Stimulated activated effector memory CD8-positive, alpha-beta T cell treated with anti-CD3 and anti-CD28 coated beads, Interleukin-12 subunit alpha, Interleukin-12 subunit beta, amount 100 ng/mL, for 72 hours (primary cell): ENCODE data around the gene CIAPIN1.
"Not testable (repeated sequence)": the region's sequence is repeated elsewhere in the genome, so short reads cannot be mapped to it uniquely, and the experiment has no call there.

ENCODE experiments used
- ATAC-seq: fragments of 150-1000 bp; cut with Tn5 transposase; 2 replicates; pipeline ENCODE4 v1.10.0; 2021
- DNase-seq, 2 donors: peaks; one replicate each; pipeline ENCODE4 v3.0.0; 2021 to 2022; ENCODE audit warnings: low spot score in 2 of 2
- H3K27ac Mint-ChIP-seq: one replicate; pipeline ENCODE4 v1.8.0; 2022; ENCODE audit warnings: mild to moderate bottlenecking, mixed read lengths
- H3K36me3 Mint-ChIP-seq: one replicate; pipeline ENCODE4 v1.8.0; 2022; ENCODE audit warnings: mild to moderate bottlenecking, mixed read lengths
- H3K4me1 Mint-ChIP-seq: one replicate; pipeline ENCODE4 v1.8.0; 2022; ENCODE audit warnings: mixed read lengths
- H3K4me3 Mint-ChIP-seq: one replicate; pipeline ENCODE4 v1.8.0; 2022; ENCODE audit warnings: mild to moderate bottlenecking, mixed read lengths
- H3K9me3 Mint-ChIP-seq: one replicate; pipeline ENCODE4 v1.8.0; 2022; ENCODE audit warnings: mixed read lengths

Gene CIAPIN1

DNA sequence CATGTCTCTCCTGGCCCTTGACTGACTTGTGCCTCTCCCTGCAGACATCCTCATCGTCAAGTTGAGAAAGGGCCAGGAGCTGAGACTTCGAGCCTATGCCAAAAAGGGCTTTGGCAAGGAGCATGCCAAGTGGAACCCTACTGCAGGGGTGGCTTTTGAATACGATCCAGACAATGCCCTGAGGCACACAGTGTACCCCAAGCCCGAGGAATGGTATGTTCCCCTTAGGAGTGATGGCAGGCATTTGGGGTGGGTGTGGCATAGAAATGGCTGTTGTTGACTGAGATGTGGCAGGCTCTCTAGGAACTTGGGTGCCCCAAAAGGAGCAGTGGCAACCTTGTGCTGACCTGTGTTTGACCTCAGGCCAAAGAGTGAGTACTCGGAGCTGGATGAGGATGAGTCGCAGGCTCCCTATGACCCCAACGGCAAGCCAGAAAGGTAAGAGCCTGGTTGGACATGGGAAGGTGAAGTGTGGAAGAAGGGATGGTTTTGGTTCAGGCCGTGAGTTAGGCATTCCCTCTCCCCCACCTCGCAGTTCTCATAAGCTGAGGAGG lies 22.8 kb upstream of the CIAPIN1 start:
- ATAC-seq (no peak), DNase-seq (no peak)
- Mint-ChIP-seq H3K36me3 (peaks cover 87% of the 10 kb centered on the region), H3K27ac (peak overlapping the region; percentile 12), H3K4me1 (peaks cover 17% of the 10 kb centered on the region), H3K9me3 (no peaks in the 10 kb centered on the region), H3K4me3 (no peak overlapping the region)

DNA sequence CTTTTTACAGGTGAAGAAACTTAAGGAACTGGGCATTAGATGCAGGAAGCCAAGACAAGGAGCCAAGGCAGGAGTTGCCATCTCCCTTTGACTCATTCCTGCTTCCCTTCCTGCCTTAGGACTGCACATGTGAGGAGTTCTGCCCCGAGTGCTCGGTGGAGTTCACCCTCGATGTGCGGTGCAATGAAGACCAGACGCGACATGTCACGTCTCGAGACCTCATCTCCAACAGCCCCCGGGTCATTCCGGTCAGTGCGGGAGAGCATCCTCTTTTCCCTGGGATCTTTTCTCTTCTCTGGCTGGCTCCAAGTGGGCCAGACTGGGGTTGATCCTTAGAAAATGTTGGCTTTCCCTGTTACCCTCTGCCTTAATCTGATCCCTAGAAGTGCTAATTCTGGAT lies 21.9 kb upstream of the CIAPIN1 start:
- no peak overlapping the region for H3K4me3 Mint-ChIP-seq
- ATAC-seq (no peak), DNase-seq (no peak)
- H3K4me1 Mint-ChIP-seq = peaks cover 27% of the 10 kb centered on the region
- H3K27ac Mint-ChIP-seq = no peak overlapping the region
- H3K36me3 Mint-ChIP-seq = peaks cover 90% of the 10 kb centered on the region
- no peaks in the 10 kb centered on the region for H3K9me3 Mint-ChIP-seq

DNA sequence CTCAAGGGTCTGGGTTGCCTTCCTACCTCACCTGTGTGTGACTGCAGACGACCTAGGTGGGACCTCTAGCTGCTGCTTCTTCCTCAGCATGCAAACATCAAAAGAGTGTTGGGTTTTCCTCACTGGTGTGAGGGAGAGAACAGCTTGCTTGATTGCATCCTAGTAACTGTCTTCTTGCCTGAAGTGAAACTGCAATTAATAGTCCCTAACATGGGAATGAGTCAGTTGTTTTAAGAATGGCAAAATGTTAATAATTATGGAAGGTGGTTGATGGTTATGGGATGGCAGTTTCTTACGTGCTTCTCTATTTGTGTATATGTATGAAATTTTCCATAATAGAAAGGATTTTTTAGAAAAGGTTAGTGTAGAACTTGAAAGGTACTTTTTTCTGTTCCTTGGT lies 21.2 kb upstream of the CIAPIN1 start:
- ATAC-seq (no peak), DNase-seq (no peak)
- Mint-ChIP-seq H3K36me3 (peaks cover 97% of the 10 kb centered on the region), H3K4me1 (peaks cover 34% of the 10 kb centered on the region), H3K9me3 (no peaks in the 10 kb centered on the region), H3K4me3 (no peak overlapping the region), H3K27ac (peak overlapping the region; percentile 3)

DNA sequence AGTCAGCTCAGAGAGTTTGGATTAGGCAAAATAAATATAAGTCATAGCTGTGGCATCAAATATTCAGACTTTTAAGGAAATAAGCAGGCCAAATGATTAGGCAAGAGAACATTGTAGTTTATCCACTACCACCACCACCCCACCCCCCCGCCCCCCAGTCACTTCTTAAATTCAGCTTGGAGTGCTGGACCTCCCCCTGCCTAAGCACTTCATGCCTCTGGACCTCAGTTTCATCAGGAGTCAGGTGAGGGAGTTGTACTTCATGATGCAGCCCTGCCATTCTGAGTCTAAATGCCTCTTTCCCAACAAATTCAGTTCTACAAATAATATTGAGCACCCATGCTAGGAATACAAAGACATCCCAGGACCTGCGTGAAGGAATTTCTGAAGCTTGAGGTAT lies 17.3 kb upstream of the CIAPIN1 start:
- peaks cover 38% of the 10 kb centered on the region for H3K4me1 Mint-ChIP-seq
- DNase-seq = no peak
- peak overlapping the region; percentile 99 for H3K27ac Mint-ChIP-seq
- no peaks in the 10 kb centered on the region for H3K9me3 Mint-ChIP-seq
- no peak overlapping the region for H3K4me3 Mint-ChIP-seq
- H3K36me3 Mint-ChIP-seq = peaks cover 88% of the 10 kb centered on the region
- ATAC-seq = no peak

DNA sequence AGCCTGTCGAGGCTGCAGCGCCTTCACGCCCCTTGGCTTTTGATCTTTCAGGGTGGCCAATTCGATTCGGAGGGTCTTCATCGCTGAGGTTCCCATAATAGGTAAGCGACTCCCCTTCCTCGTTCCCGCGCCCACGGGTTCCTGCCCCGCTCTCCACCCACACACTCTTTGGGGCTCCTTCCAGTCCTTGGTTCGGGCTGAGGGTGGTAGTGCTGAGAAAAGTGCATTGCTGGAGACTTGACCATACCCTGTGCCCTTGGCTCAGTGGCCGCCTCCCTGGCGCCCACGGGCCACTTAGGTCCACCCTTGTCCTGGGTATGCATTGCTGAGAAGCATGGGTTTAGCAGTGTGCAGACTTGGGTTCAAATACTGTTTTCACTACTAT lies 15.8 kb upstream of the CIAPIN1 start:
- Mint-ChIP-seq H3K27ac (peak overlapping the region; percentile 99), H3K36me3 (peaks cover 78% of the 10 kb centered on the region), H3K9me3 (no peaks in the 10 kb centered on the region), H3K4me1 (peaks cover 38% of the 10 kb centered on the region), H3K4me3 (peak overlapping the region; percentile 98)
- no peak for DNase-seq
- ATAC-seq = peak; percentile 40

DNA sequence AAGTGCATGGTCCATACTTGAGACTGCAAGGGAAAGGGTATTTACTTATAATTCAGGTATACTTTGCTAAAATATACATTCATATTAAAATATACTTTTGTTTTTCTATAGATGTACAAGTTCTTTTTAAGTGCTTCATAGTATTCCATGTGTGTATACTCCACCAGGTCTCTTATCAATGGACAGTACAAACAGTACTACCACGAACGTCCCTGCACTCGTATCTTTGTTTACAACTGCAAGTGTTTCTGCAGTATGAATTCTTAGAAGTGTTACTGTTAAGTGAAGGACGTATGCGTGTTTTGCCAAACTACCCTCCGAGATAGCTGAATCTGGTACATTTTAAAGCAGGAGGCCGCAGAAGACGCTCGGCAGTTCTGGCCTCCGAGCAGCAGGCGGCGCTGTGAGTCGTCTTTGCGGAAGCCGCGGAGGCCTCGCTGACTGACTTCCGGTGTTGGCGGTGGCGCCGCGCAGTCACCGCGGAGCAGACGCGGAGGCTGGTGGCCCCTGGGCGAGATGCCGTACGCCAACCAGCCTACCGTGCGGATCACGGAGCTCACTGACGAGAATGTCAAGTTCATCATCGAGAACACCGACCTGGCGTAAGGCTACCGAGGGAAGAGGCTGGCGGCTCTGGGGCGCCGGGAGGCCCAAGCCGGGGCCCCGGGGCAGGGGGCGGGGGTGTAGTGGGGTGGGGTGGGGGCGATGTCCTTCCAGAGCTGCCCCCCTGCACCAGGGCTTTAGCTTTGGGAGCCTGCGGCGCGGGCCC lies 15.2 kb upstream of the CIAPIN1 start, which contains the start of gene POLR2C:
Gene POLR2C, plus strand, starts transcription at position 471 of the 769 bp plus-strand sequence. Its CDS starts 46 bp downstream, at position 517.
- Mint-ChIP-seq H3K4me1 (peaks cover 38% of the 10 kb centered on the region), H3K4me3 (peak within 1 kb of the TSS; percentile 98), H3K36me3 (peaks cover 77% of the 10 kb centered on the region), H3K27ac (peak within 1 kb of the TSS; percentile 99), H3K9me3 (no peaks in the 10 kb centered on the region)
- ATAC-seq (peak; percentile 97), DNase-seq (peak; percentile 97)

DNA sequence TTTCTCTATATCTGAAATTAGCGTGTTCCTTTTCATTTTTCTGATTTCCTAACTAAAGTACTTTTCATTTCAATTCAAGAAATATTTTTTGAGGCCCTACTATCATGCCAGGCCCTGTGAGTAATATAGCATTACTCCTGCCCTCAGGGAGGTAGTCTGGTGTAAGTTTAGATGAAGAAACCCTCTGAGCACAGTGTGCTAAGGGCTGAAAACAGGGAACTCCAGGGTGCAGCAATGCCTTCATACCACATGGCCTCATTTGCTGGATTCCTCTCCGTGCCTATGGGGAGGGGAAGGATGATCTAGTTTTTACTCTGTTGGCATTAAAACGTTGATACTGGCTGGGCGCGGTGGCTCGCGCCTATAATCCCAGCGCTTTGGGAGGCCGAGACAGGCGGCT lies 4.8 kb upstream of the CIAPIN1 start:
- ATAC-seq (no peak), DNase-seq (no peak)
- Mint-ChIP-seq H3K4me1 (peaks cover 6% of the 10 kb centered on the region), H3K36me3 (peaks cover 48% of the 10 kb centered on the region), H3K27ac (peak overlapping the region; percentile 32), H3K4me3 (no peak overlapping the region), H3K9me3 (no peaks in the 10 kb centered on the region)

DNA sequence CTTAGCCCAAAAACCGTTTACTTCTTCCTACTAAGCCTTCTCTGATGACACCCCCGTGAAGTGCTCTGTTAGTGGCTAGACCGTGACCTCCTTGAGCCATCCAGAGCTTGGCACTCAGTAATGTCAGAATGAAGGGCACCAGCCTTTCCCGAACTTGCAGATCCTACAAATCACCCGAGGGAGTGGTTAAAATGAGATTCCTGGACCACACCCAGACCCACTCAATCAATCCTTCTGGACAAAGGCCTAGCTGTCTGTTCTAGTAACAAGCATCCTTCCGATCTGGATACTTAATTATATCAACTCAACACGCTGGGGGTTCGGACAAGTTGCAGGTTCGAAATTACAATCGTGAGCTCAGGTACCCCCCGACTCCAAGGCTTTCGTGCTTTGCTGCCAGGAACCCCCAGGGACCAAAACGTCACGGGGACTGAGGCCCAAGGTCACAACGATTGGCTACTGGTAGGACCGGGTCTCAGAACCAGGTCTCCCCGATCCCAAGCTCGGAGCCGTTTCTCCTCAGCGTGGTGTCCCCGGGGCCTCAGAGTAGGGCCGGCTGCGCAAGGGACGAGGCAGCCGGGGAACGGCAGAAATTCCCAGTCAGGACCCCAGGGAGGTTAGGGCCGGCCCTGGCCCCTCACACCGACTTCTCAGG lies 527 bp downstream of the CIAPIN1 start:
- peak; percentile 33 for ATAC-seq
- Mint-ChIP-seq H3K27ac (peak overlapping the region; percentile 93), H3K36me3 (peaks cover 9% of the 10 kb centered on the region)

DNA sequence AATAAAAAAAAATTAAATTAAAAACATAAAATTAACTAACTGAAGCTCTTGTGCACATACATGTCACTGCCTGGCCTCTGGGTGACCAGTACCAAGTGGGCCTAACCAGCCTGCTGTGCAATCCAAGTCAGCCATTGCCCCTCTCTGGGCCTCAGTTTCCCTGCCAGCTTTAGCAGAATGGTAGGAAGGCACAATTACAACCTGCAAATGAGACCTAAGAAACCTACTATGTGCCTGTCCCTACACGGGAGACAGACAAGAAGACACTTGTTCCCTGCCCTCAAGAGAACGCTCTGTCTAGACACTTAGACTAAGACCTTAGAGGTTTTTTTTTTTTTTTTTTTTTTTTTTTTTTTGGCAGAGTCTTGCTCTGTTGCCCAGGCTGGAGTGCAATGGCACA lies 1.7 kb downstream of the CIAPIN1 start:
- peak overlapping the region; percentile 85 for H3K4me3 Mint-ChIP-seq
- DNase-seq (no peak), ATAC-seq (no peak)
- peaks cover 7% of the 10 kb centered on the region for H3K4me1 Mint-ChIP-seq
- H3K9me3 Mint-ChIP-seq = no peaks in the 10 kb centered on the region
- peaks cover 9% of the 10 kb centered on the region for H3K36me3 Mint-ChIP-seq
- peak overlapping the region; percentile 93 for H3K27ac Mint-ChIP-seq

More for the DNA sequence above, 527 bp downstream of the CIAPIN1 start:
- Mint-ChIP-seq H3K9me3 (no peaks in the 10 kb centered on the region), H3K4me3 (peak overlapping the region; percentile 85), H3K4me1 (peaks cover 13% of the 10 kb centered on the region)
- peak in 1 of 2 donors; percentile 6 for DNase-seq

DNA sequence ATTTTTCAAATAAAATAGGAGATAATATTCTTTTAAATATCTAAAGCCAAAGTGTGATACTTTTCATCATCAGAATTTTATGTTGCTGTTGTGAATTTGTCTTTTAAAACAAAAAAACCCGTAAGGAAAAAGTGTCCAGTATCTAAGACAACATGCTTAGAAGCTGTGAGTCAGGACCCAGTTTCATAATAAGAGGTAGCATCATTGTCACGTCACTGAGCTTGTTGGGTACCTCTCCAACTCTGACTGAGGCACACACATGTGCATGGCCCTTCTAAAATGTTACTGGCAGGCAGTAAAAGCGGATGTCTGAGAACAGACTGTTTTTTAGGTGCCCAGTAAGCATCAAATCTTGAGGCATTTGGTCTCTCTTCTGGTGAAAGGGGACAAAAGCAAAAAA lies 2.5 kb downstream of the CIAPIN1 start:
- Mint-ChIP-seq H3K4me3 (no peak overlapping the region), H3K36me3 (peaks cover 17% of the 10 kb centered on the region), H3K27ac (no peak overlapping the region), H3K4me1 (peaks cover 7% of the 10 kb centered on the region), H3K9me3 (no peaks in the 10 kb centered on the region)
- DNase-seq = no peak
- ATAC-seq = no peak

DNA sequence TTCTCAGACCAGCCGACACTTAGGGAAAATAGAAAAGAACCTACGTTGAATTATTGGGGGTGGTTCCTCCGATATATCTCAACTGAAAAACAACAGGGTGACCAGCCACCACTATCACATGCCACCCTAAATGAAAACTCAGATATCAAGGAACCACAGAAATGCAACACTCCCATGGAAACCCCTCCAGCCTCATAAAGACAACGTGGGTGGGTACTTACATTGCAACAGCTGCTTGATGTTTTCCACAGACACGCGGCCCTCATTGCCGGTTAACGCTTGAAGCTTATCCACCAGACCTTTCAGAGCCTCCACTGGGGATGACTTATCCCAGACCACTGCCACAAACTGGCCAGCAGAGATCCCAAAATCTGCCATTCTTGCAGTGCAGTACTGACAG lies 6.6 kb downstream of the CIAPIN1 start:
- H3K36me3 Mint-ChIP-seq = peaks cover 58% of the 10 kb centered on the region
- H3K4me1 Mint-ChIP-seq, H3K9me3 Mint-ChIP-seq: not testable (repeated sequence)

DNA sequence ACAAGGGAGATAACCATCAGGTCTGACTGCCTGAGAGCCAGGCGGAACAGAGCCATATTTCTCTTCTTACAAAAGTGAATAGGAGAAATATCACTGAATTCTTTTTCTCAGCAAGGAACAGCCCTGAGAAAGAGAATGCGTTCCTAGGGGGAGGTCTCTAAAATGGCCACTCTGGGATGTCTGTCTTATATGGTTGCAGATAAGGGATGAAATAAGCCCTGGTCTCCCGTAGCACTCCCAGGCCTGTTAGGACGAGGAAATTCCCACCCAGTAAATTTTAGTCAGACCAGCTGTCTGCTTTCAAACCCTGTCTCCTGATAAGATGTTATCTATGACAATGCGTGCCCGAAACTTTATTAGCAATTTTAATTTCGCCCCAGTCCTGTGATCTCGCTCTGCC lies 7.2 kb downstream of the CIAPIN1 start:
- not testable (repeated sequence) for H3K4me3 Mint-ChIP-seq, ATAC-seq, H3K27ac Mint-ChIP-seq, DNase-seq, H3K9me3 Mint-ChIP-seq, H3K4me1 Mint-ChIP-seq
- H3K36me3 Mint-ChIP-seq = peaks cover 64% of the 10 kb centered on the region

More for the DNA sequence above, 6.6 kb downstream of the CIAPIN1 start:
- H3K4me3 Mint-ChIP-seq, DNase-seq, ATAC-seq, H3K27ac Mint-ChIP-seq: not testable (repeated sequence)

DNA sequence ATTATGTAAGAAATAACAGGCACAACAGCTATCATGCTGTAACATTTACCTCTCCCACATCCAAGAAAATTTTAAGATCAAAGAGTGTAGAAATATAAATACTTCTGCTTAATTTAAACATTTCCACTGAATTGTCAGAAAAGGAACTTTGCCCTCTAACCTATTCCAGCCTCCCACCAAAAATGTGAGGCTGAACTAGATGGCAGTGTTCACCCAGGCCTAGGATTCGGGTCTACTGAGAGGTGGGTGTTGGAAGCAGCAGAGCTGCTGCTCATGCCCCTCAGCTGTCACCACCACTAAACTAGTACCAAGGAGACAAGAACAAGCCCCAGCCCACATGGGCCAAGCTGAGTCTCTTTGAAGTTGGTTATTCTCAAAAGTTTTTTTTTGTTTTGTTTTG lies 11.3 kb downstream of the CIAPIN1 start:
- H3K4me1 Mint-ChIP-seq = no peaks in the 10 kb centered on the region
- ATAC-seq = no peak
- DNase-seq = no peak
- H3K9me3 Mint-ChIP-seq = no peaks in the 10 kb centered on the region
- H3K4me3 Mint-ChIP-seq = no peak overlapping the region
- peaks cover 100% of the 10 kb centered on the region for H3K36me3 Mint-ChIP-seq
- no peak overlapping the region for H3K27ac Mint-ChIP-seq

DNA sequence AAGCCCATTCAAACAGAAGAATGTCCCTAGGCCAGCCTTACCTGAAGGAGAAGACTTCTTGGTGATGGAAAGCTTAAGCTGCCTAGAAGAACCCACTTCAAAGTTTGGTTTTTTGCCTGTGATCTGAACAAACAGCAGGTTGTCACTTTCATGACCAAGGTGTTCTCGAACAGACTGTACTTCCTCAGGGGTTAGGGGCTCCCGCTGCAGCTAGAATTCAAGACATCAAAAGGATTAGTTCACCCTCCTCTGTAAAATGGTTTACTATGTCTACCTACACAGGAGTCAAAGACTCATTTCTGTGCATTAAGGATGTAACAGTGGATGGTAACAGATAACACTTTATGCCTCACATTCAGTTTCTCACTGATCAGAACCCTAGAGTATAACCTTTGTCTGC lies 13.2 kb downstream of the CIAPIN1 start:
- no peak for ATAC-seq
- no peaks in the 10 kb centered on the region for H3K4me1 Mint-ChIP-seq
- H3K4me3 Mint-ChIP-seq = no peak overlapping the region
- H3K36me3 Mint-ChIP-seq = peaks cover 100% of the 10 kb centered on the region
- H3K27ac Mint-ChIP-seq = no peak overlapping the region
- no peak for DNase-seq
- no peaks in the 10 kb centered on the region for H3K9me3 Mint-ChIP-seq

DNA sequence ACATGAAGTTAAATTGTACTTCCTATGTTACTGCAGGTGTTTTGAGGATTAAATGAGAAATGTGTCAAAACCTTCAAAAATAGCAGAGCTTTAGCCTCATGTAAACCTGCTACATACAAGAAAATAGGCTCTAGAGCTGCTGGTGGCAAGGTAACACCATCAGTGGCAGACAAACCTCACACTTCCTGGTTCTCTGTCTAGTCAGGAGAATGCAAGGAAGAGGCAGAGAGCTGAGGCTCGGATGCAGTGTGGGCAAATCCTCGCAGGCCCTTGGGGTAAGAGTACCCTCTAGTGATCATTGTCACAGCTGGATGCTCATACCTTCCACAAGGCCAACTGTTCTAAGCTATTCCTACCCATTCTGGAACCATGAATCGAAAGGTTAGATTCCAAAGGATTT lies 14.2 kb downstream of the CIAPIN1 start:
- Mint-ChIP-seq H3K4me3 (no peak overlapping the region), H3K27ac (peak overlapping the region; percentile 20), H3K36me3 (peaks cover 100% of the 10 kb centered on the region), H3K9me3 (no peaks in the 10 kb centered on the region), H3K4me1 (no peaks in the 10 kb centered on the region)
- ATAC-seq = no peak
- DNase-seq = no peak

DNA sequence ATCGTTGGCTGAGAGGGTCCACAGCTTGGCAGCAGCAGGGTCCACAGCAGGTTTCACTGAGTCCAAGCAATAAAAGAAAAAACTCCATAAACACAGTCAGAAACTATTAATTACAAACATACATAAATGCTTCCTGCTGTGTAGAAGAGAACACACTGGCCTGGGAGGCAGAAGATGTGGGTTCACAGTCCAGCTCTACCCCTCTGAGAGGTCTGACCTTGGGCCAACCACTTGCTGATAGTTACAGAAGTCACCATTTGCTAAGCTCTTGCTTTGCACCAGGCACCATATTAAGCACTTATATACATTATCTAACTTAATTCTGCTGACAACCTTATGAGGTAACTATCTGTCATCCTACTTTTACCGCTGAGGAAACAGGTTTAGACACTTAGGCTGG lies 14.7 kb downstream of the CIAPIN1 start:
- Mint-ChIP-seq H3K9me3 (no peaks in the 10 kb centered on the region), H3K27ac (no peak overlapping the region), H3K4me3 (no peak overlapping the region), H3K36me3 (peaks cover 100% of the 10 kb centered on the region), H3K4me1 (no peaks in the 10 kb centered on the region)
- ATAC-seq (no peak), DNase-seq (no peak)
